LNCaP clone FGC (cell line): ENCODE results near the gene ETV6.
"Not testable (repeated sequence)": the region's sequence is repeated elsewhere in the genome, so short reads cannot be mapped to it uniquely, and the experiment has no call there.

Experiments used
- DNase-seq: peaks from one replicate; pipeline ENCODE4 v3.0.0-alpha.2; 2011; ENCODE audit warnings: low read depth
- H3K4me3 ChIP-seq: 2 replicates; pipeline ENCODE4 v1.5.1; 2011; ENCODE audit warnings: mild to moderate bottlenecking, low read depth, low read length, control low read depth
- TF ChIP-seq, protein P1 (sequence below): IDR thresholded peaks from 2 replicates; pipeline ENCODE4 v1.5.1; 2012; ENCODE audit warnings: mild to moderate bottlenecking; ENCODE audit not compliant: control insufficient read depth, insufficient read depth; ENCODE audit errors: extremely low read depth

Gene ETV6

DNA sequence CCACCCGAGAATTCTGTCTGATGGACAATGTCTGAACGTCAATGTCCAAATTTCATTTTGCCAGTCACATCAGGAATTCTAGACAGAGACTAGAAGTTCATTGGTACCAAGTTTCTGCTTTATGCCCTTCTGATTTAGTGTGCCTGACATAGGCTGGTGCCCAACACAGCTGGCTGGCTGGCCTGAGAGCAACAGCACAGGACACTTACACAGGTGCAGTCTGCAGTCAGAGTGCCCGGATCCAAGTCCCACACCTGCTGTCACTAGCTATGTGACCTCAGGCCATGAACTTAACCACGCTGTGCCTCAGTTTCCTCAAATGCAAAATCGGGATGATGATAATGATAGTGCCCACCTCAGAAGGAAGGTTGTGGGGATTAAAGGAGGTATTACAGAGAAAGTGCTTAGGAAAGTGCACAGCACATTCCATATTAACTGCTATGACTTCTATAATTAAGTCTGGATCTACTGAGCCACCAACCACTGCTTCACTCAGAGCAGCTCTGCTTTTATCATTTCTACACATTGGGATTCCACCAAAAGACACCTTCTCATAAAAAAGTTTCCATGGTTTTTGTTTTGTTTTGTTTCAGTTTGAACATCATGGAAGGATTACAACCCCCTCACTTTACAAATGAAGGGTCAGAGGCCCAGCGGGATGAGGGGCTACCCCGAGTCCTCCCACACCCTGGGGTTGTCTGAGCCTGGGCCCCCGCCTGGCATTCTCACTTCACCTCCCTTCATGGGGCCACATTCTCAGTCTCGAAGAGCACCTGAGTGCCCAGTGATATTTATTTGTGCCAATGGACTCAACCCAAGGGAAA lies 252.4 kb downstream of the ETV6 start:
- no peak for DNase-seq
- TF ChIP-seq, protein P1, sequence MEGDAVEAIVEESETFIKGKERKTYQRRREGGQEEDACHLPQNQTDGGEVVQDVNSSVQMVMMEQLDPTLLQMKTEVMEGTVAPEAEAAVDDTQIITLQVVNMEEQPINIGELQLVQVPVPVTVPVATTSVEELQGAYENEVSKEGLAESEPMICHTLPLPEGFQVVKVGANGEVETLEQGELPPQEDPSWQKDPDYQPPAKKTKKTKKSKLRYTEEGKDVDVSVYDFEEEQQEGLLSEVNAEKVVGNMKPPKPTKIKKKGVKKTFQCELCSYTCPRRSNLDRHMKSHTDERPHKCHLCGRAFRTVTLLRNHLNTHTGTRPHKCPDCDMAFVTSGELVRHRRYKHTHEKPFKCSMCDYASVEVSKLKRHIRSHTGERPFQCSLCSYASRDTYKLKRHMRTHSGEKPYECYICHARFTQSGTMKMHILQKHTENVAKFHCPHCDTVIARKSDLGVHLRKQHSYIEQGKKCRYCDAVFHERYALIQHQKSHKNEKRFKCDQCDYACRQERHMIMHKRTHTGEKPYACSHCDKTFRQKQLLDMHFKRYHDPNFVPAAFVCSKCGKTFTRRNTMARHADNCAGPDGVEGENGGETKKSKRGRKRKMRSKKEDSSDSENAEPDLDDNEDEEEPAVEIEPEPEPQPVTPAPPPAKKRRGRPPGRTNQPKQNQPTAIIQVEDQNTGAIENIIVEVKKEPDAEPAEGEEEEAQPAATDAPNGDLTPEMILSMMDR = no peak

DNA sequence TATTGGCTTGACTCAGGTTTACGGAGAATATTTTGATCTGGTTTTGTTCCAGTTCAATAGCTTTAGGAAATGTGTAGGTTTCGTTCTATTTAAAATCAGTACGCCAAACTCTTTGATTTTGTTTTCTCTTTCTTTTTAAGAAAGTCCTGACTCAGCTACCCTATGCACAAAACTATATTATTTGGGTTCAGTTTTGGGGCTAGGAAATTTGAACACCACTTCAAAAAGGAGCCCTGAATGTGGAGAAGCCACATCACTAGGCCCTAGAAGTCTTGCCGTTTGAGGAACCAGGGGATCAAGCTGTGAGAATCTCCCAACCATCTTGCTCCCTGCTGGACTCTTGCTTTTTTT lies 253.0 kb downstream of the ETV6 start:
- TF ChIP-seq, protein P1 = no peak
- no peak for DNase-seq
- no peak overlapping the region for H3K4me3 ChIP-seq

More for the DNA sequence above, 252.4 kb downstream of the ETV6 start:
- H3K4me3 ChIP-seq = no peak overlapping the region

DNA sequence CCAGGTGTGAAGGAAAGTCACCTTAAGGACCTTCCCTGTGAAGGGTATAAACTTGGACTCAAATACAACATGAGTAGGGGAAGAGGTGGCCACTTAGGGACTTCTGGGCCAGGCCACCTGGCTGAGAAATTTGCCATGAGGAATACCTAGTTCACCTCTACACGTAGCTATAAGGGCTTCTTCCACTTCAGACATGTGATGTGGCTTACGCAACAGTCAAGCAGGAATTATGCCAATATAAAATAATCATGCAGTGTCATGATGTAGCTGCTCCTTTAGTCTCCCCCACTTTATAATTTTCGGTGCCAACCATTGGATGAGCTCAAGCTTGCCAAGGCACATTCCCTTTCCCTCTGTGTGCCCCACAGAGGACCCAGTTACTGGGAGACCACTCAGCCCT lies 254.7 kb downstream of the ETV6 start:
- H3K4me3 ChIP-seq = no peak overlapping the region
- no peak for DNase-seq
- TF ChIP-seq, protein P1 = no peak

GRCh38 chr12:11905534-11905933 lies 256.1 kb downstream of the ETV6 start:
- TF ChIP-seq, protein P1 = no peak
- no peak overlapping the region for H3K4me3 ChIP-seq
- DNase-seq = no peak

DNA sequence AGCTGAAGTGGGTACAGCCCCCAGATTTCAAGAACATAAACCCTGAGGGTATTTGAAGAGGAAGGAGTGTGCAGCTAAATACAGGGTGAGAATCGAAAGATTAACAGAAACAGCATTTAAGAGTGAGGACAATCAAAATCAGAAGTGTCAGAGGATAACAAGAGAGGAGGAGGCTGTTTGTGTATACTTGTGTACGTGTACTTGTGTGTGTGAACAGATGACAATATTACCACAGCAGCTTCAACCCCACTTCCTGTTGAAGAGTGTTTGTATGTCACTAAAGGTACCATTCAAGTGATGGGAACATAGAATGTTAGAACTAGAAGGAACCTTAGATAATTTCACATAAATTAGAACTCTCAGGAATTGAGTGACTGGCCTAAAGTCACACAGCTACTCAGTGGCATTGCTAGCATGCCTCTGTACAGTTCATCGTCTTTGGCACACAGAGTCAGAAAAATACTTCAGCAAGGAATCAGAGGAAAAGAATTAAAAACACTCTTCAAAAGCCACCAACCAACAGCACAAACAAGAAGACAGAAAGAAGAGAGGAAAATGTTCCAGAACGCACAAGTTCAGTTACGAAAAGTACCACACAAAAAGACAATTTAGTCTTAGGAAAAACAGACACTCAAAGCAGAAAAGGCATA lies 256.9 kb downstream of the ETV6 start:
- no peak overlapping the region for H3K4me3 ChIP-seq
- TF ChIP-seq, protein P1 = no peak
- DNase-seq = no peak

DNA sequence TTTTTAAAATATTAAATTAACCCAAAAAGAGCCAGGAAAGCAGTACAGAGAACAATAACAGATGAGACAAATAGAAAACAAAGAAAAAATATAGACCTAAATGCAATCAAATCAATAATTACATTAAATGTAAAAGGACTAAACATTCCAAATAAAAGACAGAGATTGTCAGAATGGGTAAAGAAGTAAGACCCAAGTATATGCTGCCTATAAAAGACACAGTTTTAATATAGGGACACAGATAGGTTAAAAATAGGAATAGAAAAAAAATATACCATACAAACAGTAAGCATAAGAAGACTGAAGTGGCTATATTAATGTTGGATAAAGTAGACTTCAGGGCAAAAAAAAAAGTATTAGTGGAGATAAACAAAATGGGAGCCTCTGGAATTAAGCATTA lies 258.2 kb downstream of the ETV6 start:
- no peak overlapping the region for H3K4me3 ChIP-seq
- no peak for DNase-seq
- TF ChIP-seq, protein P1 = no peak

- DNase-seq, H3K4me3 ChIP-seq: not testable (repeated sequence)
Measured at GRCh38 chr12:11909406-11909805, 259.9 kb downstream of the ETV6 start.
